HFF-Myc (cell line): ENCODE data around the gene FAM9C.
"Not testable (repeated sequence)": the region's sequence is repeated elsewhere in the genome, so short reads cannot be mapped to it uniquely, and the experiment has no call there.

Experiments
- DNase-seq: peaks from one replicate; pipeline ENCODE4 v3.0.0-alpha.2; 2011; ENCODE audit warnings: low read depth; ENCODE audit errors: extremely low read depth
- H3K4me3 ChIP-seq: replicated peaks from 2 replicates; pipeline ENCODE4 v1.5.1; 2011; ENCODE audit warnings: low read depth, mild to moderate bottlenecking, control low read depth, low read length
- CTCF ChIP-seq: IDR thresholded peaks from 2 replicates; pipeline ENCODE4 v1.5.1; 2012; ENCODE audit warnings: mild to moderate bottlenecking, low read depth, low read length, control low read depth; ENCODE audit errors: missing control alignments

The FAM9C gene

GRCh38 chrX:13088156-13088487 lies 43.7 kb upstream of the FAM9C start:
- no peak for TF ChIP-seq CTCF
- no peak for DNase-seq
- H3K4me3 ChIP-seq, result no peak overlapping the region

- no peak overlapping the region for H3K4me3 ChIP-seq
- no peak for DNase-seq
These were observed 43.1 kb upstream of the FAM9C start for GRCh38 chrX:13087322-13088155.

DNA sequence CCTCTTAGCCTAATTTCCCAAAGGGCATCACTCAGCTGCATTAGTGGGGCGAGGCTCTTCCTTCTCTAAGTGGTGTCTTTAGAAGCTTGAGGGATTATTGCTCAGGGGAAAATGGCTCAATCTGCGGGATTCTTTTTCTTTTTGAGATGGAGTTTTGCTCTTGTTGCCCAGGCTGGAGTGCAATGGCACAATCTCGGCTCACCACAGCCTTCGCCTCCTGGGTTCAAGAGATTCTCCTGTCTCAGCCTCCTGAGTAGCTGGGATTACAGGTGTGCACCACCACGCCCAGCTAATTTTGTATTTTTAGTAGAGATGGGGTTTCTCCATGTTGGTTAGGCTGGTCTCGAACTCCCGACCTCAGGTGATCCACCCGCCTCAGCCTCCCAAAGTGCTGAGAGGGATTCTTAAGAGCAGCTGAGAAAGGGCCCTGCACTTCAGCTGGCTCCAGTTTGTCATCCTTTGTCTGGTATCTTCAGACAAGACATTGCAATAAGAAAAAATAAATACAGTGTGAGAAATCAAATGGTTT lies 42.4 kb upstream of the FAM9C start:
- not testable (repeated sequence) for DNase-seq, H3K4me3 ChIP-seq

More at GRCh38 chrX:13087322-13088155, 43.1 kb upstream of the FAM9C start:
- no peak for TF ChIP-seq CTCF

- no peak overlapping the region for H3K4me3 ChIP-seq
- TF ChIP-seq CTCF, result no peak
- DNase-seq, result no peak
These were observed 41.7 kb upstream of the FAM9C start for GRCh38 chrX:13086076-13086475.

- DNase-seq, result no peak
- H3K4me3 ChIP-seq, result no peak overlapping the region
- TF ChIP-seq CTCF, result no peak
These were observed 41.1 kb upstream of the FAM9C start for GRCh38 chrX:13085526-13085925.

DNA sequence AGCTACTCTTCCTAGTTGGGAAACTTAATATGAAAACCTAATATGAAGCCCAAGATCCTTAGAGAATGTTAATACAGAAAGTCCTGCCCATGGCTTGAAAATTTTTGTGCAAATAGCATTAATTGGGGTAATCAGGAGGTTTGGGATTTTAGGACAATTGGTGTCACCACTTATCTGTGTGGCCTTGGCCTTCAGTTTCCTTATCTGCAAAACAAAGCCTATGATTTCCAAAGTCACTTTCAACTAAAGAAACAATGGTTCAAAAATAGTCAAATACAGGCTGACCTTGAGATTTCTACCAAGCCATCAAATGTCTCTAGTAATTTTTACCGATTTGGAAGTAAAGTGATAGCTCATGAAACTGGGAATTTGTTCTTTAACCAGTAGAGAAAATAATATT lies 40.2 kb upstream of the FAM9C start:
- TF ChIP-seq CTCF, result no peak
- no peak for DNase-seq
- H3K4me3 ChIP-seq, result no peak overlapping the region

DNA sequence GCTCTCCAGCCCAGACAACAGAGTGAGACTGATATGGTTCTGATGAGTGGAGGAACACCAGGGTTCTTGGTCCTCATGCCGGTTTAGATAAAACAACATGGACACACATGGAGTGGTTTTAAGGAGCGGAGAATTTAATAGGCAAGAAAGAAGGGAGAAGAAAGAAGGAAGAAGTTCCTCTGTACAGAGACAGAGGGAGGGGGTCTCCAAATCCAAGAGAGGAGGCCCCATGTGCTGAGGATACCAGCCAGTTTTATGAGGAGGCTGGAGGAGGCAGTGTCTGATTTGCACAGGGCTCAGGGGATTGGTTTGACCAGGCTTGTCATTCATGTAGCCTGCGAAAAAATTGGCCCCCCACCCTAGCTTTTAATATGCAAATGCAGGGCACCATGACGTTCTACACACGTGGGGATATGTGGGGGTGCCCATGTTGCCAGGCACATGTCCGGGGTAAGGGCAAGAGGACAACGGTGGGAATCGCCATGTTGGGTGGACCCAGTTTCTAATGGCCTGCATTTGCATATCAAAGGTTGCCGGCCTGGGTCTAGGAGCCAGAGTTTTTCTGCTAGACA lies 39.4 kb upstream of the FAM9C start:
- not testable (repeated sequence) for DNase-seq, H3K4me3 ChIP-seq
